ENCODE data around the gene C4A. TPM values are rescaled to one million over a fixed set of nuclear protein-coding genes. Genes with fewer than 3 reads are reported as not detected.

The C4A gene
- total RNA-seq, 1 experiment from 2014 or later = 4.3 TPM

DNA sequence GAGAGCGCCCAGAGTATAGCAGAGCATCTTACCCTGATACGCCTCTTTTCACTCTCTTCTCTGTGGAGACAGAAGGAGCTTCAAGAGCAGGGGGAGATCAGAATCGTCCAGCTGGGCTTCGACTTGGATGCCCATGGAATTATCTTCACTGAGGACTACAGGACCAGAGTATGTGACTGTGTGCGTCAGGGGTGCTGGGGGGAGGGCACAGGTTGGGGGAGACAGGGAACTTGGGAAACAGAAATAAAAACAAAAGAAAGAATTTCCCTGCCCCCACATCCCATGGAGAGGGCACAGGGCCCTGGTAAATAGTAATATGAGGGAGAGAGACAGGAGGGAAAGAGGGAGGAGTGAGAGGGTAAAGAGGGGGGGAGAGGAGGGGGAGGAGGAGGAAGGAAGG is 3.0 kb upstream of the C4A start:
- no CpG with 5 or more reads among the region's 5 CpGs for WGBS (ENCODE audit: extremely low coverage, insufficient read length, low lambda C conversion rate)
- Histone ChIP-seq H3K23me2 (ENCODE audit: insufficient read length, low read depth, low read length, poor library complexity, severe bottlenecking) (no peaks in the 10 kb centered on the region), H3K56ac (ENCODE audit: insufficient read length, low read depth, low read length) (no peak overlapping the region), H3K9ac (ENCODE audit: extremely low read depth, insufficient read length, low read length) (no peak overlapping the region), H3K4me2 (ENCODE audit: insufficient read depth, insufficient read length, low read length) (no peak overlapping the region), H2BK15ac (ENCODE audit: low read depth, low read length) (no peak overlapping the region), H3K23ac (ENCODE audit: insufficient read length, low read depth, low read length) (no peak overlapping the region), H3K79me2 (ENCODE audit: insufficient read depth, low read length) (no peaks in the 10 kb centered on the region), H3T11ph (ENCODE audit: low read length) (no peak overlapping the region), H4K8ac (replicated peaks; ENCODE audit: insufficient read length, low read depth, low read length) (no peak overlapping the region), H3K4ac (ENCODE audit: low read depth, low read length) (no peak overlapping the region), H4K91ac (ENCODE audit: insufficient read length, low read depth, low read length) (no peak overlapping the region), H4K5ac (ENCODE audit: insufficient read length, low read depth, low read length) (no peak overlapping the region), H3K27ac (ENCODE audit: insufficient read length, low read depth, low read length) (no peak overlapping the region), H3K79me1 (ENCODE audit: insufficient read depth, low read depth, low read length, poor library complexity, severe bottlenecking) (no peaks in the 10 kb centered on the region), H2BK12ac (ENCODE audit: insufficient read length, low read depth, low read length) (no peak overlapping the region), H3K4me1 (ENCODE audit: insufficient read depth, low read length) (no peaks in the 10 kb centered on the region), H2AFZ (ENCODE audit: low read length) (no peak overlapping the region), H2BK5ac (ENCODE audit: insufficient read length, low read length) (no peak overlapping the region), H2BK120ac (ENCODE audit: low read depth, low read length, poor library complexity, severe bottlenecking) (no peak overlapping the region), H3K9me3 (ENCODE audit: control insufficient read depth, low read depth, low read length) (no peaks in the 10 kb centered on the region), H3K27me3 (ENCODE audit: insufficient read depth, low read length) (no peaks in the 10 kb centered on the region), H3K14ac (ENCODE audit: insufficient read depth, low read length) (no peak overlapping the region), H4K20me1 (ENCODE audit: control insufficient read depth, insufficient read depth, insufficient read length) (no peaks in the 10 kb centered on the region), H2BK20ac (ENCODE audit: low read depth, low read length, poor library complexity, severe bottlenecking) (no peak overlapping the region), H2AK5ac (ENCODE audit: insufficient read length, low read length) (no peak overlapping the region), H3K18ac (ENCODE audit: insufficient read length, low read depth, low read length) (no peak overlapping the region)
- TF ChIP-seq, protein P1, sequence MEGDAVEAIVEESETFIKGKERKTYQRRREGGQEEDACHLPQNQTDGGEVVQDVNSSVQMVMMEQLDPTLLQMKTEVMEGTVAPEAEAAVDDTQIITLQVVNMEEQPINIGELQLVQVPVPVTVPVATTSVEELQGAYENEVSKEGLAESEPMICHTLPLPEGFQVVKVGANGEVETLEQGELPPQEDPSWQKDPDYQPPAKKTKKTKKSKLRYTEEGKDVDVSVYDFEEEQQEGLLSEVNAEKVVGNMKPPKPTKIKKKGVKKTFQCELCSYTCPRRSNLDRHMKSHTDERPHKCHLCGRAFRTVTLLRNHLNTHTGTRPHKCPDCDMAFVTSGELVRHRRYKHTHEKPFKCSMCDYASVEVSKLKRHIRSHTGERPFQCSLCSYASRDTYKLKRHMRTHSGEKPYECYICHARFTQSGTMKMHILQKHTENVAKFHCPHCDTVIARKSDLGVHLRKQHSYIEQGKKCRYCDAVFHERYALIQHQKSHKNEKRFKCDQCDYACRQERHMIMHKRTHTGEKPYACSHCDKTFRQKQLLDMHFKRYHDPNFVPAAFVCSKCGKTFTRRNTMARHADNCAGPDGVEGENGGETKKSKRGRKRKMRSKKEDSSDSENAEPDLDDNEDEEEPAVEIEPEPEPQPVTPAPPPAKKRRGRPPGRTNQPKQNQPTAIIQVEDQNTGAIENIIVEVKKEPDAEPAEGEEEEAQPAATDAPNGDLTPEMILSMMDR (conservative IDR thresholded peaks at IDR 0.05) = no peak
- peak; percentile 10 for DNase-seq
- Mint-ChIP-seq H3K27ac (peak overlapping the region in 2 of 3 experiments; percentile 54 to 70; a peak in 2 of 7 replicates), H3K9me3 (peaks cover 6 to 13% of the 10 kb centered on the region in 2 experiments), H3K4me3 (no peak overlapping the region), H3K4me1 (peaks cover 0 to 4% of the 10 kb centered on the region in 2 experiments; a peak in 2 of 4 replicates), H3K27me3 (ENCODE audit: low read depth) (no peaks in the 10 kb centered on the region), H3K36me3 (ENCODE audit: insufficient read depth in 1 of 3, low read depth in 3 of 3) (peaks cover 13 to 31% (median 27%) of the 10 kb centered on the region in 3 experiments)

All from H9 (cell line).